Stimulated activated CD4-positive, alpha-beta T cell treated with anti-CD3 and anti-CD28 coated beads, Interleukin-1b, Interleukin-23, amount 100 ng/mL, for 24 hours (primary cell): ENCODE results near the gene LTBP1.

Source experiments
- DNase-seq, 4 experiments: peaks; one replicate each; pipeline ENCODE4 v3.0.0-alpha.2; 2020; ENCODE audit warnings: low read depth in 4 of 4, low spot score in 1 of 4

The LTBP1 gene

DNA sequence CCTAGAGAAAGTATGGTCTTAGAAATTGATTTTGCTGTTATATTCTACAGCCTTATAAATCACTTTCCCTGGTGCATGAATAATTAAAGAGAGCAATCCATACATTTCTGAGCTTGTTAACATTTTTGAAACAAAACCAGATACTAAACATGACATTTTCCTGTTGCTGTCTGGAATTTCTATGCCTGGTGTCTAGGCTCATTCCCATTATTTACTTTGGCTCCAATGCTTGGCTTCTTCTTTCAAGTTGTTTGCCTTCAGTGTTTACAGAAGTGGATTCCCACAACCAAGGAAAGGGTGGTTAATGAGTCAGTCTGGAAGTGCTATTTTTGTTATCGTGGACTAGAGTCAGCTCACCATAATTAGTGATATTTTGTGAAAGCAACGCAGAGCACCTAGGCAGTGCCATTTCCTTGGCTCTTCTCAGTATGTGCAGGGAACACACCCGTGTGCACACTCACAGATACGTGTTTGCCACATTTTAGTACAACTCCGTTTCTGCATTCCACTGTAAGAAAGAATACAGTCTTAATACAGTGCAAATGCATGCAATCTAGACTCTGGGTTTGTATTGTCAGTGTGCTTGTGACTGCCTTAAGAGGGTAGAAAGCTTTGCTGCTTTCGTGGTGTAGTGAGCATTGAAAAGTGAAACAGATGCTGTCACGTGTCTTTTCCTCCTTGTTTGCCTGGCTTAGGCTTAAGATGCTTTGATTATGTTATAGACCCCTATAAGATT, 344.7 kb downstream of the LTBP1 start:
- no peak for DNase-seq

DNA sequence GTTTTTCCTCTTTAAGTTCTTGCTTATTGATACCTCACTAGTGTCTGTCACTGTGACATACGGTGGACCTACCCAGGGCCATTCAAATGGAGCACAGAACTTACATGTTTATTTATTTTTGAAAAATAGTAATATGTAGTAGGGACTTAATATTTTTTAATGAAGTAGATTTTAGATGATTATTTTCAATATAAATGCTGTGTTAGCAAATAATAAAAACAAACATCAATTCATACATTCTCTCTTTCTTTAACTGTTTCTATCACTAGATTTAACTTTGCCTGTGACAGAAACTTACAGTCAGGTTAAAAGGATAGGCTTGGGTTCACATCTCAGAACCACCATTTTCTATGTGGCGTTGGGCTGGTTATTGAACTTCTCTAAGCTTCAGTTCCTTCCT, 345.3 kb downstream of the LTBP1 start:
- DNase-seq, result no peak

DNA sequence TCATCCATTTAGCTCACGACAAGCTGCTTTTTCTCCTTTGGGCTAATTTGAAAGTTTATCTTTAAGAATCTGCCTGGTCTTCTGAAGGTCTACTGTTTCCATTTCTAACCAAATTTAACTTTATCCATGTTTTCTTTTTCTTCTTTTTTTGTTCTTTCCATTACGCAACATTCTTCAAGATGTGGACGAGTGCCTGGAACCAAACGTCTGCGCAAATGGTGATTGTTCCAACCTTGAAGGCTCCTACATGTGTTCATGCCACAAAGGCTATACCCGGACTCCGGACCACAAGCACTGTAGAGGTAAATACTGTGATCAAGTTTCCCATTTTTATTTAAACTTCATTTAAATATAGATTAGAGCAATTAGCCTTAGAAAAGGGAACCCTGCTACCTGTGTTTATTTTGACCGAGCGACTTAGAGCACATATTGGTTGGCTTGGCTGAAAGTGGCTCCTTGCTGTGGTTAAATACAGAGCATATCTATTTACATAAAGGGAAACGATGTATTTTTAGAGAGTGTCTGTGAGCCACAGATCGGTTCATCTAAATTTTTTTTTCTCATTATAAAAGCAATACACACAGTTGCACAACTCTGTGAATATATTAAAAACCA, 346.3 kb downstream of the LTBP1 start:
- no peak for DNase-seq

DNA sequence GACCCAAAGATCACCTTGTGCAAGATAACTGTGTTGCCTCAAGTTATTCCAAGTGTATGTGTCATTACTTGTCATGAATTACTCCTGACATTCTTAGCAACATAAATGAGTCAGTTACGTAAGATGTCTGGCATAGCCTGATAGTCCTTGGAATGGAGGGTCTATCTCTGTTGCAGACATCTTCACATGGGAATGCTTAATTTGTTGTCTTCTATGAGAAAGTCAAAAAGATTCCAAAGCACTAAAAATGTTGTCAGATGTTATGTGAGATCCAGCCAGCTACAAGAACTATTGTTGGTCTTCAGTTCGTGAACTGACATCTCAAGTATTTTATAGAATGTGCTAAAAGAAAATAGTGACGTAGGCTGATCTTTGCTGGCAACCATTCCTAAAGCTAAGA, 351.5 kb downstream of the LTBP1 start:
- DNase-seq, result no peak

DNA sequence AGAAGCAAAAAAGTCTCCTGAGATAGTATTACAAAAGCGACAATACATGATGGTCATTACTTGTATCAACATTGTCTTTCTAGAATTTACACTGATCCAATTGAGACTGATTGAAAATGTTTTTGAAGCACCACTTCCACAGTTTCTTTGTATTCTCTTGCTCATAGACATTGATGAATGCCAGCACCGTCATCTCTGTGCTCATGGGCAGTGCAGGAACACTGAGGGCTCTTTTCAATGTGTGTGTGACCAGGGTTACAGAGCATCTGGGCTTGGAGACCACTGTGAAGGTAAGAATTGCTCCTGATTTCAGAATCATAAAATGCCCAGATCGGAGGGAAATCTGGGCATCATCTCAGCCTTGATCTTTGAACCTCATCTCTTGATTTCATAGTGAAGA, 354.6 kb downstream of the LTBP1 start:
- DNase-seq, result no peak

DNA sequence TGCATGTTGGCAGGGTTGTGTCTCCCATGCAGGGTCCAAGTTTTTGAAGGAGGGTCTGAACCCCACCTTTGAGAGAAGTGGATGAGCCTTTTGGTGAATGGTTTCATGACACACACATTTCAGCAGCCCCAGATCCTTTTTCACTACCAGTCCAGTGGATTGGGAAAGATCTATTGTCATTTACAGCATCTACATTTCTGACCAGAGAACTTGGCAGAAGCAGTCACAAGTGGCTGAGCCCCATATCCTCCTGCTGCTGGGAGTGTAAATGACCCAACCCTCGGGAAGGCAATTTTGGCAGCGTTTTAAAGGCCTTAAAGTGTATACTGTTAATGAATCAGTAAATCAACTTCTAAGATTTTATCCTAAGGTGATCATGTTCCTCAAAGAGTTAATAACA, 355.6 kb downstream of the LTBP1 start:
- no peak for DNase-seq

DNA sequence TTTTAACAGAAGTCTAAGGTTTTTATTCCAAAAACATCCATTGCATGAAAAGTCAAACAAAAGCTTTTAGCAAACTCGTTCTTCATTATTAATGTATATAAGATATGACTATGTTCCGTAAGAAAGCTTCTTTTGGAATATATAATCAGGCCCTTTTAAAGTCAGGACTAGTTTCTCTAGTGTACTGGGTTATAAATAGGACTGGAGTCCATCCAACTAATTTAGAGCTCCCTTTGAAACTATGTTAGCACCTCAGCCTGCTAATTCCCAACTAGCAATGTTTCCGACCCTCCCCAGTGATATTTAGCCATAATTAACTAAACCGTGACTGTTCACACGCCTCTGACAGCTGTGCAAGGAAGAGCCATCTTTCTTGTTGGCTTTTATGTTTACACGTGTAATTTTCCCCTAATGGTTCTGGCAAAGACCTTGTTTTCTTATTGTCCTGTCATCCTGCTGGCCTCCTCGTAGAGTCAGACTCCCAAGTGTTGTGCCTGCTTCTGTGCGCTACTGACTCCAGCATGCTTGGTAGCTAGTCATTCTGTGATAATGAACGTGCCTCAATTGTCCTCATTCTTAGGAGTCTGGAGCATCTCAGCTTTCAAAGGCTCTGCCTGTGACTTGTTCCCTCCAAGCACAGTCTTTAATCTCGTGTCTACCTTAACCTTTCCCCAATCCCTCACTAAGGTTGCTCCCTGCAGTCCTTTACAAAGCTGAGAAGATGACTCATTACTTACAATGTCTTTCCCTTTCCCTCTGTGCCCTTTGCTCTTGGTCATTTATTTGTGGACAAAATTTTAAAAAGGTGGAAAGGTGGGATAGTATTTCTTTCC, 357.5 kb downstream of the LTBP1 start:
- DNase-seq, result no peak

DNA sequence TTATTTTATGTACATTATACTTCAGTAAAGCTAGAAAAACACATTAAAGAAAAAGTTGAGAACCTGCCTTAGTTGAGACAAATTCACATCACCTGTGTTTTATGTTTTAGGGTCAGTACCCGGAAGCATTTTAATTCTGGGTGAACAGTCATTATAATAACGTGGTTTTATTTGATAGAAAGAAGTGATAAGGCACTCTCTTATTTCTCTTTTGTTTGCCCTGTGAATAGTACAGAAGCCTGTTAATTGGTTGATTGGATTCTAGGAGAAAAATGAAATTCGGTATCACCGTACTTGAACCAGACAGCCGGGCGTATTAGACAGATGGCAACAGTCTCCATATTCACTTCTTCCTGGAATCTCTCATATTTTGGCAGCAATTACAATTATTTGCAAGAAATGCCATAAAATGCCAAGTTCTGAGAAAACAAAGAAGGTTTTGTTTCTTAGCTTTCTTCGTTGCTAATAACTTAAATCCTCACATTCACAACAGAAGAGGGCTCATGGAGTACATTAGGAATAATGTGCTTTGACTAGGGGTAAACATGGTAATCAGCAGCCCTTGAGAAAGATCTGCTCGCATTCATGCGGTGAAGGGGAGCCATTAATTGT, 361.0 kb downstream of the LTBP1 start:
- no peak for DNase-seq

DNA sequence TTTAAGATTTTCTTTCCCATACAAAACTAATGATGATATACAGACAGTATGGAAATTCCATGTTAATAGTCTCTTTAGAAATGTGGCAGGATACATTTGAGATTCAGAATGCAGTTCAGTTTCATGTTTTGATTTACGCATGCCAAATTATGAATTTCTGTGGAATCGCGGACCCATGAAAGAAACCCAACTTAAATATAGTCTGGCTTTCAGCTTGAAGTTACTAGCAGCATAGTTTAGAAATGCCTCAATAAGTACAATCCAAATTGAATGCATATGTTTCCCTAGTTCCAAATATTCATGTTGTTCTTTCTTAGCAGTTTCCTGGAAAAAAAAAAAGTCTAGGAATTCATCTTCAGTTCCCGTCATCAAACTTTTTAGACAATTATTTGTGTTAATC, 365.6 kb downstream of the LTBP1 start:
- no peak for DNase-seq

DNA sequence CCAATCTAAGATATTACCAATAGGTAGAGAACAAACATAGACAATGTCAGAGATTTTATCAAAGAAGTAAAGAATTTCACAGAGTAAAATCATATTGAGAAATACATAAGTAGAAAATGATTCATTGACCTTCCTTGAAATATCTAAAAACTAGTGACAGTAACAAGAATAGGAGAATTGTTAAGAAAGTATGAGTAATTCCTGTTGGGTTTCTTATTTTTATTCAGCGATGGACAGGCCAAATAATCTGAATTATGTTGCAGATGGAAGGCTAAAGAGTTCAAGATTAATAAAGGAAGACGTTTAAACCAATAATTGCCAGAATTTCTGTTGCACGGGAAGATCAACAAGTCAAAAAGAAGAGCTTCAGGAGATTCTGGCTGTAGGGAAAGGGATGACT, 366.3 kb downstream of the LTBP1 start:
- DNase-seq, result no peak

DNA sequence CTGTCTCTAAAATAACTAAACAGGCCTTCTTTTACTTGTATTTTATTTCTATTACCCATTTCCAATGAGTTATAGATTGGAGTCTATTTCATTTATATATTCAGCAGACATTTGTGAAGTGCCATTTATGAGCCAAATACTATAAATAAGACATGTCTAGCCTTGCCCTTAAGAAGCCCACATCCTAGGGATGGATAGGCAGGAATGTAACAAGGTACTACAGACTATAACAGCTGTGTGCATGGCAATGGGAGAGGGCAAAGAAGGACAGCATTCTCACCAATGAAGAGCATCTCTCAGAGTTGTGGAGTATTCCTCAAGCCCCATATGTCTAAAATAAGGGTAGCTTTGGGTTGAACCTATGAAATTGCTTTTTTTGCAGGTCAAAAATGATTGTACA, 367.8 kb downstream of the LTBP1 start:
- DNase-seq, result no peak

DNA sequence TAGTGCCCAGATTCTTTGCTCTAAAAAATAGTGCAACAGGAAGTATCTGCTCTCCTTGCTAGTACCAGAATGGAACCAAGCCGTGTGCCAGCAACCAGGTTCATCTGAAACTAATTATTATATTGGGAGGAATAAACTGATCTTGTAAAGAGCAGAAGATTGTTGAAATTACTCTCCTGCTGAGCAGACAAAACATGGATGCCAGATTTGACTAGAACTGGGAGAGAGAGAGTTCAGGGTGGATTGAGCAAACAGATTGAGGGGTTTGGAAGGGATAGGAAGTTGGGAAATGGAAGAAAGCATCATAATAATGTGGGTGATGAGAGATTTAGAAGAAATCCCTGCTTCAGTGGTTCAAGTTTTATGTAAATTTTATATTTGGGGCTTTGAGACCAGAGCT, 369.6 kb downstream of the LTBP1 start:
- DNase-seq, result no peak

DNA sequence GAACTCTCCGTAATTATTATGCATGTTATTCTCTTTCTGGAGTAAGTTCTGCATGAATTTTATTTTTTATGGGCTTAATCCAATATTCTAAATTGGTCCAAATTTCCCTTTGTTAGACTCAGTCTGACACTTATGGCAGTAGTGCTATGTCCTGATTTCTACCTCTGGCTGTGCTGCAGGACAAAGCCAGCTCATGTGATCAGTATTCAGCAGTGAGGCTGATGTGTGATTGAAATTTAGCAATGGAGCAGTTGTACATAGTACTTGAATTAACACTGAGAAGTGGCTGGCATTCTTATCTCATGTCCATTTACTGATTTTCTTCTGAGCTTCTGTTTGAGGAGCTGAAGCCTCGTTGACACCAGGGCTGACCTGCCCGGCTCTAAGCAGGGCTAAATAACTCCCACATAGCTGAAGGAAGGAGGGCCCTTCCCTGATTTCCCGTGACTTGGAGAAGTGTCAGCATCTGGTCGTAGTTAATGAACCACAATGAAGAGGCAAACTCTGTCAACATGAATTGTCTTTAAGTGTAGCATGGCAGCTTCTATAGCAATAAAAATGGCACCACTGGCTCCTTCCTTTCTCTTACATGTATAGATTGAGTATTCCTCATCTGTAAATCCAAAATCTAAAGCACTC, 370.7 kb downstream of the LTBP1 start:
- no peak for DNase-seq

DNA sequence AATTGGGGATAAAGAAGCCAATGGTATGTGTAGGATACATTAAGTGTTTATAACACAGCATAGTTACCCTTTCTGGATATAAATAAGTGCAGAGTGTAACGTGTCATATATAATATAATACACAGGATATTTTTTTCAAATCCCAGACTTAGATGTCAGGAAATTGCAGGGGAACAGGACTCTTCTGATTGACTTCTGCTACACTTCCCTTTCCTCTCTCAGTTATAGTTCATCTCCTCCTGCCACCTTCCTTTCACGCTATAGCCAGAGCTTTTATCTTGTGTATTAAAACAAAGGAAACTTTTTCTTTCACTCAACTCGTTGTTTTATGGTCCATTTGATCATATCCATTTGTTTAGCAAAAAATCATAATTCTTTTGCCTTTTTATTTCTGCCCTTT, 371.7 kb downstream of the LTBP1 start:
- no peak for DNase-seq

DNA sequence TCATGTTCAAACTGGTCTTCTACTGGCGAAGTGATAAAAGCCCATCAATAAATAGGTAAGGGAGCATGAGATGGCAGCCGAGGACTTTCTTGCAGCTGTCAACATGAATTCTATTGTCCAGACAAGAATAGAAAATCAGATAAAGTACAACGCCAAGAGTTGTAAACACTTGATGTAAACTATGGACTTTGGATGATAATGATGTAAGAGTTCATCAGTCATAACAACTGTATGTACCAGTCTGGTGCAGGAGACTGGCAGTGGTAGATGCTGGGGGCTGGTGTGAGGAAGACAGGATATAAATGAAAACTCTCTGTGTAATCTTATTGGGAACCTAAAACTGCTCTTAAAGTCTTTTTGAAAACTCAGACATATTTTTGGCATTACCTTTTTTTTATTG, 373.8 kb downstream of the LTBP1 start:
- DNase-seq, result no peak

DNA sequence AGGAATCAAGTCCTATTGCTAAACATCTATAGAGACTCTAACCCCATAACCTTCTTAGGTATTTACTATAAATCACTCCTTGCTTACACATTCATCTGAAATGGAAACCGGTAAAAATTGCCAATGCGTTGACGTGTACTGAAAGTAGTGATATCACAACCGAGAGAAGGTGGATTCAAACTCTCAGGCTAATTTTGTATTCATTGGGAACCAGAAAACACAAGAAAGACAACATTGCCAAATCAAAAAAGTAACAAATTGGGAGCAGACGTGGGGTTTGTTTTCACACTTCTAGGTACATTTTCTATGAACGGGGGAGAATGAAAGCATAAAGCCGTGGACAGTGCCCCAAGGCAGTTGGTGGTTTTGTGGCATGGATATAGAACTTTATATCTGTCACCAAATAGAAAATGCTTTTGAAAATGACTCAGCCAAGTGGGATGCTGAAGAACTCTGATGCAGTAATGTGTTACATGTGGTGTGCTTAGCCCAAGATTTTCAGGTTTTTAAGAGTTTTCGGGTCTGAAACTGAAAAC, 374.6 kb downstream of the LTBP1 start:
- DNase-seq, result peak in 1 of 4 experiments; percentile 14

DNA sequence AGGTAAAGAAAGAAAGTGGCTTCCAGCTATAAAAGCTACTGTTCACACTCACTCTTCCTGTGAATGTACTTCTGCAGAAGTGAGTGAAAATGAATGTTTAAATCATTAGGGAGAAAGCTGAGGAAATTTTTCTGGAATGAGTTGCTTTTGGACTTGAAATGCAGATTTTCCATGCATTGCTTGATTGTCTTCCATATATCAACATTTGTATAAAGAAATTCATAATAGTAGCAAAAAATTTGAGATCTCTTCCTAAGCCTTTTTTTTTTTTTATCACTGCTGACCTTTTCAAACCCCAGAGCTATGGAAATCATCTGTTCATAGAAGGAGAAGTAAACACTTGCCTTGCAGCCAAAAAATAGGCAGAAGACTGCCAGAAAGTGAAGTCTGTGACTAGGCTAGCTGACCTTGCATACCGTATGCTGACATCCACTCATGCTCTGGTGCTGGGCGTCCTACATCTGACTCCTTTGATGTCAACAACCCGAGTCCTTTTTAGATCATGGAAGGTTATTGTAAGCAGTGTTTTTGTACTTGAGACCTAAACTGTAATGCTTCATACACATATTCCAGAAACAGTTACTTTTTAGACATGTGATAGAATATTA, 375.2 kb downstream of the LTBP1 start:
- DNase-seq, result no peak

DNA sequence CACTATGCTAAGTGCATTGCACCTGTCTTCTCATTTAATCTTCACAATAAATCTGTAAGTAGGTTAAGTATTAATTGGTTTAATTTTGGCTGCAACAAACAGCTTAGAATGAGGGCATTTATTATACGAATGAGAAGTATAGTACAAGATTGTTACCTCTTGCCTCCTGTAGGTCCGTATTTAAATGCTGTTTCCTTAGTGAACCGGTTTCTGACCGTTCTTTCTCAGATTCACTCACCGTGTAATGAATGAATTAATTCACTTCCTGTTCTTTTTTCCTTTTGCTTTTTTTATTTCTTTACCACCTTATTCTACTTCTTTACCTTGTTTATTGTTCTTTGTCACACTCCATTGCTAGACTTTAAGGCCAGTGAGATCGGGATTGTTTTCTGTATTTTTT, 375.9 kb downstream of the LTBP1 start:
- no peak for DNase-seq

DNA sequence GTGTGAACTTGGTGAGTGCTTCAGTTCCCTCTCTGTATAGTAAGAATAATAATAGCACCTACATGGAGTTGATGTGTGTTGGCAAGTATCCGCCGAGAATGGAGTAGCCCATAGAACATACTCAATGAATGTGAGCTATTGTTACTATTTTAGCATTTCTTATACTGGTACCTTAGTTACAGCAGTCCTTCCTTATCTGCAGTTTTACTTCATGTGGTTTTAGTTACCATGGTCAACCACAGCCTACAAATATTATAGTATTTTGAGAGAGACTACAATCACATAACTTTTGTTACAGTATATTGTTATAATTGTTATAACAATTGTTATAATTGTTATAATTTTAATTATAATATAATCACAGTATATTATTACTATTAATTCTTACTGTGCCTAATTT, 377.2 kb downstream of the LTBP1 start:
- DNase-seq, result no peak

DNA sequence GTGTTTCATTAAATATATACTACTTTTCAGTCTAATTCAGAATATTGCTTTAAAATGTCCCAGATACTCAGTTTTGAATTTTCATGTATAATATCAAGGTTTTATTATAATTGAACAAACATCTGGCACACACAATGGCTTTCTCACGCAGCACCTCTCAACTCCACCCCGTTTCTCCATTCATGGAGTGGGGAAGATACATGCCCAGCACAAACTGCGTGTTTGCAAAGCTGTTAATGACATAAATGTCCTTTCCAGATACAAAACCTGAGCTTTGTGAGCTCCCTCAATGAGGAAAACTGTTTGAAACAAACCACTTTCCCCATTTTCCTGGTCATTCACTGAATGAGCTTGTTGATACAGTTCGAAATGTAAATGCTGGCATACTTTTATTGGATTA, 379.3 kb downstream of the LTBP1 start:
- no peak for DNase-seq

DNA sequence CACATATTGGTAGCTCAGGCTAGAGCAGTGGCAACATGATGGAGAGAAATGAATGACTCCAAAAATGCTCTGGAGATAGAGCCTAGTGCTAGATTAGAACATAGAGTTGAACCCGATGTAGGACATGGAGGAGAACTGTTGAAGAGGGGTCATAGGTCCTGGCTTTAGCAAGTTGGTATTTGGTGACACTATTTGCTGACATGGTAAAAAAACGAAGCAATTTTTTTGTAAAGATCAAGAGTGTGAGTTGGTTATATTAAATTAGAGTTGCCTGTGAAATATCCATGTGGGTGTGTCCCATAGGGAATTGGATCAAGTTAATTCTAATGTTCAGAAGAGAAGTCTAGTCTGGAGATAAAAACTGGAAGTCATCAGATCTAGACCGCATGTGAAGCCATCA, 386.7 kb downstream of the LTBP1 start:
- DNase-seq, result no peak
